ENCODE measurements around the gene SLC11A2. TPM values are rescaled to one million over a fixed set of nuclear protein-coding genes. Genes with fewer than 3 reads are reported as not detected.

Gene SLC11A2
- total and polyA plus RNA-seq, 8 donors, result 5.0 to 348 (median 59.7) TPM

DNA sequence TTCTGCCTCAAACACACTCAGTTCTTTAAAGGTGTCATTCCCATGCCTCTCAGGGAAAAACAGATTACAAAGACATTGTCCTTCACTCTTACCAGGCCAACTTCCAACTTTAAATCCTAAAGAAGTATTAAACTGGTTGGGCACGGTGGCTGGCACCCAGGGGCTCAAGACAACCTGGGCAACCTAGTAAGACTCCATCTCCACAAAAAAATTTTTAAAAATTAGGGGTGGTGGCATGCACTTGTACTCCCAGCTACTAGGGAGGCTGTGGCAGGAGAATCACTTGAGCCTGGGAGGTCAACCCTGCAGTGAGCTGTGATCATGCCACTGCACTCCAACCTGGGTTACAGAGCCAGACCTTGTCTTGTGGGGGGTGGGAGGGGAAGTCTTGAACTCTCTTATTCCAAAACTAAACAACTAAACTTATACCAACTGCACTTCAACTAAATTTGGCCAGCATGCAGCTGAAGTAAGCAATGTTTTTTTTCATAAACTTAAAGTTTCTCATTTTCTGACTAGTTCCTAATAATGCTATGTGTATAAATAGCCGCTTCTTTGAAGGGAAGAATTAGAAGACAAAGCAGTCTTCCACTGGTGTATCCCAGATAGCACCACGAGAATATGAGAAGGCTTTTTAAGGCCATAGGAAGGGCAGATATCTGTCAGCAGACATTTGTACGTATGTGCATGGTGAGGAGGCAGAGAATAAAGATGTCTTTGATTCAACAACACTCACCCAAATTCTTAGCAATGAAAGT, 2.4 kb downstream of the SLC11A2 start:
- Histone ChIP-seq H3K4me3 (peak overlapping the region; percentile 72 to 87 (median 84)), H3K4me1 (peaks cover 6 to 72% (median 28%) of the 10 kb centered on the region in 4 donors), H3K27ac (peak overlapping the region; percentile 65 to 98 (median 94)), H3K9me3 (no peaks in the 10 kb centered on the region), H3K27me3 (no peaks in the 10 kb centered on the region), H3K36me3 (no peaks in the 10 kb centered on the region)
- WGBS, 5 donors, result 36 to 50% (median 37%) methylated on average over 4 of the region's 4 CpGs
- TF ChIP-seq, protein P1, sequence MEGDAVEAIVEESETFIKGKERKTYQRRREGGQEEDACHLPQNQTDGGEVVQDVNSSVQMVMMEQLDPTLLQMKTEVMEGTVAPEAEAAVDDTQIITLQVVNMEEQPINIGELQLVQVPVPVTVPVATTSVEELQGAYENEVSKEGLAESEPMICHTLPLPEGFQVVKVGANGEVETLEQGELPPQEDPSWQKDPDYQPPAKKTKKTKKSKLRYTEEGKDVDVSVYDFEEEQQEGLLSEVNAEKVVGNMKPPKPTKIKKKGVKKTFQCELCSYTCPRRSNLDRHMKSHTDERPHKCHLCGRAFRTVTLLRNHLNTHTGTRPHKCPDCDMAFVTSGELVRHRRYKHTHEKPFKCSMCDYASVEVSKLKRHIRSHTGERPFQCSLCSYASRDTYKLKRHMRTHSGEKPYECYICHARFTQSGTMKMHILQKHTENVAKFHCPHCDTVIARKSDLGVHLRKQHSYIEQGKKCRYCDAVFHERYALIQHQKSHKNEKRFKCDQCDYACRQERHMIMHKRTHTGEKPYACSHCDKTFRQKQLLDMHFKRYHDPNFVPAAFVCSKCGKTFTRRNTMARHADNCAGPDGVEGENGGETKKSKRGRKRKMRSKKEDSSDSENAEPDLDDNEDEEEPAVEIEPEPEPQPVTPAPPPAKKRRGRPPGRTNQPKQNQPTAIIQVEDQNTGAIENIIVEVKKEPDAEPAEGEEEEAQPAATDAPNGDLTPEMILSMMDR (IDR thresholded peaks at IDR 0.05), result no peak
- TF ChIP-seq POLR2AphosphoS5 (IDR thresholded peaks at IDR 0.05), result no peak
- TF ChIP-seq EP300 (IDR thresholded peaks at IDR 0.05), result no peak
- no peak for TF ChIP-seq POLR2A (IDR thresholded peaks at IDR 0.05)
- DNase-seq, result peak in 1 of 2 donors; percentile 35
- intact Hi-C loops (cut with DNase I; ENCODE audit: low total_unique reads), result no loop called here

DNA sequence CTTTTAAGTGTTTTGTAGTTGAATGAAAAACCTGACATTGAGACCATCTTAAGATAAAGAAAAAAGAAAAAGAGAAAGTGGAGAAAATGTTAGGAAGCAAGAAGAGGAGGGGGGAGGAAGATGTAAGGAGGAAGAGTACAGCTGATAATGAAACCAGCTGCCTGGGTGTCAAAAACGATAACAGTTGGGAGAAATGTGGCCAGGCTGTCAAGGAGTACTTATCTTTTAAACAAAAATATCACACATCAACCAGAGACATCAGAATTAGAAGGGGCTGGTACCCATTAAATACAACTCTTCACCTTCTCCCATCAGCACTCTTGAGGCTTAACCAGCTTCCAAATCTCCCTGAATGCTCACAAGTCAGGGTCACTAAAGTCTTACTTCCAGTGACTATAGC, 4.5 kb downstream of the SLC11A2 start:
- TF ChIP-seq EP300 (IDR thresholded peaks at IDR 0.05) (no peak), POLR2A (IDR thresholded peaks at IDR 0.05) (no peak), POLR2AphosphoS5 (IDR thresholded peaks at IDR 0.05) (no peak)
- TF ChIP-seq, protein P1 (IDR thresholded peaks at IDR 0.05), result no peak
- Histone ChIP-seq H3K27ac (peak overlapping the region in 1 of 5 donors; percentile 94), H3K9me3 (no peaks in the 10 kb centered on the region), H3K4me1 (peaks cover 6 to 70% (median 34%) of the 10 kb centered on the region in 4 donors), H3K4me3 (no peak overlapping the region), H3K36me3 (no peaks in the 10 kb centered on the region), H3K27me3 (no peaks in the 10 kb centered on the region)
- intact Hi-C loops (cut with DNase I; ENCODE audit: low total_unique reads), result no loop called here
- DNase-seq, result no peak
- 33 to 52% (median 42%) methylated on average over 1 of the region's 1 CpG for WGBS, 5 donors

DNA sequence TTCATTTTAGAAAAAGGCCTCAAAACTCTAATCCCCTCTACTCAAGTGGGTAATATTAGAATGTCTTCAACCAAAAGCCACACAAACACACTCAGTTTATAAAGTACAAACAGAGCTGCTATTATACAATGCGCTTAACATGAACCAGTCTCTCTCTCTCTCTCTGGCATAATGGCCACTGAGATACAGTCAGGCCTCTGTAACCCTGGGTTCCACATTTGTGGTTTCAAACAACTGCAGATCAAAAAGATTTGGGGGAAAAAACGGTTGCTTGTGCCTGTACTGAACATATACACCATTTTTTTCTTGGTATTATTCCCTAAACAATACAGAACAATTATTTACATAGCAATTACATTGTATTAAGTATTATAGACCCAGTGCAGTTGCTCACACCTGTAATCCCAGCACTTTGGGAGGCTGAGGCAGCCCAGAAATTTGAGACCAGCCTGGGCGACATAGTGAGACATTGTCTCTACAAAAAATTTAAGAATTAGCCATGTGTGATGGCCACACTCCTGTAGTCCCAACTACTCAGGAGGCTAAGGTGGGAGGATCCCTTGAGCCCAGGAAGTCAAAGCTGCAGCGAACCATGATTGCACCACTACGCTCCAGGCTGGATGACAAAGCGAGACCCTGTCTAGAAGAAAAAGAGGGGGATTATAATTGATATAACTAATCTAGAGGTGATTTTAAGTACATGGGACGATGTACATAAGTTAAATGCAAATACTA, 5.6 kb downstream of the SLC11A2 start:
- intact Hi-C loops (cut with DNase I; ENCODE audit: low total_unique reads), result no loop called here
- peak in 1 of 2 donors; percentile 37 for DNase-seq
- 78 to 86% (median 83%) methylated on average over 7 of the region's 7 CpGs for WGBS, 5 donors

DNA sequence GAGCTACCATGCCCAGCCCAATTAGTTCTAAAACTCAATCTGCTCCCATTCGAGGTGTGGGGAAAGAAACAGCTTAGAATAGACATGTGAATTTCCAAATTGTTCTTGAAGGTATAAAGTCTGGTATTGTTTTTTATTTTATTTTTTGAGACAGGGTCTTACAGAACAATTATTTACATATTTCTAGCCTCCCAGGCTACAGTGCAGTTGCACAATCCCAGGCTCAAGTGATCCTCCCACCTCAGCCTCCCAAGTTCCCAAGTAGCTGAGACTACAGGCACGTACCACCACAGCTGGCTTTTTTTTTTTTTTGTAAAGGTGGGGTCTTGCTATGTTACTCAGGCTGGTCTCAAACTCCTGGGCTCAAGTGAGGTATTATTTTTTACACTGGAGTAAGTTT, 6.3 kb downstream of the SLC11A2 start:
- H3K4me1 ChIP-seq, result peaks cover 0 to 57% (median 34%) of the 10 kb centered on the region in 4 donors
- intact Hi-C loops (cut with DNase I; ENCODE audit: low total_unique reads), result no loop called here
- no peaks in the 10 kb centered on the region for H3K9me3 ChIP-seq

More for the DNA sequence above, 5.6 kb downstream of the SLC11A2 start:
- Histone ChIP-seq H3K9me3 (no peaks in the 10 kb centered on the region), H3K4me3 (no peak overlapping the region), H3K36me3 (no peaks in the 10 kb centered on the region), H3K27ac (peak overlapping the region in 2 of 5 donors; percentile 24 to 94), H3K27me3 (no peaks in the 10 kb centered on the region), H3K4me1 (peaks cover 6 to 64% (median 36%) of the 10 kb centered on the region in 4 donors)
- TF ChIP-seq, protein P1 (IDR thresholded peaks at IDR 0.05), result no peak
- TF ChIP-seq POLR2AphosphoS5 (IDR thresholded peaks at IDR 0.05) (no peak), EP300 (IDR thresholded peaks at IDR 0.05) (no peak), POLR2A (IDR thresholded peaks at IDR 0.05) (no peak)

More for the DNA sequence above, 6.3 kb downstream of the SLC11A2 start:
- H3K27me3 ChIP-seq, result no peaks in the 10 kb centered on the region
- WGBS, 5 donors, result 82 to 93% (median 90%) methylated on average over 2 of the region's 2 CpGs
- DNase-seq, result no peak
- no peaks in the 10 kb centered on the region for H3K36me3 ChIP-seq
- no peak for TF ChIP-seq POLR2AphosphoS5 (IDR thresholded peaks at IDR 0.05)
- TF ChIP-seq, protein P1 (IDR thresholded peaks at IDR 0.05), result no peak
- no peak for TF ChIP-seq EP300 (IDR thresholded peaks at IDR 0.05)
- TF ChIP-seq POLR2A (IDR thresholded peaks at IDR 0.05), result no peak
- no peak overlapping the region for H3K27ac ChIP-seq
- H3K4me3 ChIP-seq, result no peak overlapping the region
